GM12875 (cell line): ENCODE measurements around the gene ZNF335.

Experiments
- H3K4me3 ChIP-seq: one replicate; pipeline ENCODE4 v1.5.1; 2011; ENCODE audit warnings: low read depth, low read length, control low read depth
- TF ChIP-seq, protein P1 (sequence below): IDR thresholded peaks from 2 replicates; pipeline ENCODE4 v1.5.1; 2011; ENCODE audit warnings: low read depth, mild to moderate bottlenecking, control low read depth, inconsistent platforms, low read length, moderate library complexity, borderline replicate concordance; ENCODE audit not compliant: insufficient read depth

ZNF335 gene

DNA sequence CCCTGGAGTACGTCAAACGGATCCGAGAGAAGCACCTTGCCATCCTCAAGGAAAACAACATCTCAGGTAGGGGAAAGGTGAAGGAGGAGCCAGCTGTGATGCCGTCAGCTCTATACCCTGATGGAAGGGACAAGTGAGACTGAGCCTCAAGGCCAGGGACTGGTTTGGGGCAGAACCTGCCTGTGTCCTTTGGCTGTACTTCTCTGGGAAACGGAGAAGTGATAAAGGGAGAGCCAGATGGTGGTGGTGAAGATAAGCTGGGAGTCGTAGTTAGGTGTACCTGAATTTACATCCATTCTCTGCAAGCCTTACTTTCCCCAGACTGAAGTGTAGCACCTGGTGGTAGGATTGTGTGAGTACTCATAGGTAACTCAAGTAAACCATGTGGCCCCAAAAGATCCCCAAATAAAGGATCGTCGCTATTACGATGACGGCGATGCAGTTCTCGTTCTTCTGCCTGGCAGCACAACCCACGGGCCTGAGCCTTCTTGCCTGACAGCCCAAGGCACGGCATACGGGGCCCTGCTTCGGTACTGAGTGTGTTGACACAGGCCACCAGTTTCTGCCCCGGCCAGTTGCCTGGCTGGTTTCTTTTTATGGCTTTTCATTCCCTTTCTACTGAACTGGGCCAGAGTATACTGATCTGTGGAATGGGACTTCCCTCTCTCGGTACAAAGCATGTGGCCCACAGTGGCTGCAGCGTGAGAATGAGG is 26.9 kb downstream of the ZNF335 start:
- H3K4me3 ChIP-seq = no peak overlapping the region
- TF ChIP-seq, protein P1, sequence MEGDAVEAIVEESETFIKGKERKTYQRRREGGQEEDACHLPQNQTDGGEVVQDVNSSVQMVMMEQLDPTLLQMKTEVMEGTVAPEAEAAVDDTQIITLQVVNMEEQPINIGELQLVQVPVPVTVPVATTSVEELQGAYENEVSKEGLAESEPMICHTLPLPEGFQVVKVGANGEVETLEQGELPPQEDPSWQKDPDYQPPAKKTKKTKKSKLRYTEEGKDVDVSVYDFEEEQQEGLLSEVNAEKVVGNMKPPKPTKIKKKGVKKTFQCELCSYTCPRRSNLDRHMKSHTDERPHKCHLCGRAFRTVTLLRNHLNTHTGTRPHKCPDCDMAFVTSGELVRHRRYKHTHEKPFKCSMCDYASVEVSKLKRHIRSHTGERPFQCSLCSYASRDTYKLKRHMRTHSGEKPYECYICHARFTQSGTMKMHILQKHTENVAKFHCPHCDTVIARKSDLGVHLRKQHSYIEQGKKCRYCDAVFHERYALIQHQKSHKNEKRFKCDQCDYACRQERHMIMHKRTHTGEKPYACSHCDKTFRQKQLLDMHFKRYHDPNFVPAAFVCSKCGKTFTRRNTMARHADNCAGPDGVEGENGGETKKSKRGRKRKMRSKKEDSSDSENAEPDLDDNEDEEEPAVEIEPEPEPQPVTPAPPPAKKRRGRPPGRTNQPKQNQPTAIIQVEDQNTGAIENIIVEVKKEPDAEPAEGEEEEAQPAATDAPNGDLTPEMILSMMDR = no peak

DNA sequence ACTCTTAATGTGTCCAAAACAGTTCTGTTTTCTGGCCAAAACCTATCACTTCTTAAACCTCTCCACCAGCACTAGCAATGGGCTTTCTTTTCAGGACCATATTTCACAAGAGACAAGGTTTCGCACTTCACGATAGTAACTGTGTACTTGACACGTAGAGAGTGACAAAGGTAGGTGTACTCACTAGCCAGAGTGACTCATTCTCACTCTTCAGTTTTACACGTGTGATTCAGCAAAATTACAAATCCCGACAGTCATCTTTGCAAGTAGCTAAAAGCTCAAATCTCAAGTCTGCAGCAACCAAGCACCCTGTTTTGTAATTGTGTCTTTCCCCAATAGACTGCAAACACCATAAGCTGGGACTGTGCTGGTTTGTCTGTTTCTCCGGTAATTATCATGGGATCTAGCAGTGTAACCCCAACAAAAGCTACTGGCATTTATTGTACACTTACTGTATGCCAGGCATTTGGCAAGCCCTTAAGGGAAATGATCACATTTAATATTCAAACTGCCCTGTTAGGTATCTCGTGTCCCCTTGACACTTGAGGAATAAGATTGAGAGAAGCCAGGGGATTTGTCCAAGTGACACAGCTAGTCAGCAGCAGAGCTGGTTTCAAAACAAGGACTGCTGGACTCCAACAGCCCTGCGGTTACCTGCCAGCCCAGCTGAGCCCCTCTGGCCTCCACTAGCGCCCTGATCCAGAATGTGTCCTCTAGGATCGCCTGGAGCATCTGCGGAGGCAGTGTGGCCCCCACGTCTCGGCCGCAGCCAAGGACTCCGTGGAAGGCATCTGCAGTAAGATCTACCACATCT is 27.6 kb downstream of the ZNF335 start:
- TF ChIP-seq, protein P1 = no peak
- no peak overlapping the region for H3K4me3 ChIP-seq

DNA sequence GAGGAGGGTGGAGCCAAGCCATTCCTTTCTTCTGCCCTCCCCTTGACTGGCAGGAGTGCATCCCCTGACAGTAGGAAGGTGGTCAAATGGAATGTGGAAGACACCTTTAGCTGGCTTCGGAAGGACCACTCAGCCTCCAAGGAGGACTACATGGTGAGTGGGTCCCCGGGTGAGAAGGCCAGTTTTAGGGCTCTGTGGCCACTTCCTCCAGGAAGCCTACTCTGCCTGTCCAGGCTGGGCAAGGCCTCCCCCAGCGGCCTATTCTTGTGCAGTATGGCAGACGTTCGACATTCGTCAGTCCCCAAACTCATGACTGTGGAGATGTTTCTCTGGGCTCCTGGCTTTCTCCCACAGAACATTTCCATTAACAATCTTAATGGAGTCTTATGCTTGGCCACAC is 28.4 kb downstream of the ZNF335 start:
- H3K4me3 ChIP-seq = no peak overlapping the region
- TF ChIP-seq, protein P1 = no peak

DNA sequence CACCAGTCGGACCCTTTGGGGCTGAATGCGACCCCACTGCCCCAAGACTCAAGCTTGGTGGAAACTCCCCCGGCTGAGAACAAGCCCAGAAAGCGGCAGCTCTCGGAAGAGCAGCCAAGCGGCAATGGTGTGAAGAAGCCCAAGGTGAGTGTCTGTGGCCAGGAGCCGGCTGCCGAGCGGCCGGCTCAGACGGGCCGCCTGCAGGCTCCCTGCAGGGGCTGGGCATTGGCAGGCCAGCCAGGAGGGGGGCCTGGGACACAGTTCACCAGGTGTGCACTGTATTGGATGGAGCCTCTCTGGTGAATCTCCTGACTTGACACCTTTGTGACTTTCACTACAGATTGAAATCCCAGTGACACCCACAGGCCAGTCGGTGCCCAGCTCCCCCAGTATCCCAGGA is 31.5 kb downstream of the ZNF335 start:
- H3K4me3 ChIP-seq = no peak overlapping the region
- TF ChIP-seq, protein P1 = no peak

DNA sequence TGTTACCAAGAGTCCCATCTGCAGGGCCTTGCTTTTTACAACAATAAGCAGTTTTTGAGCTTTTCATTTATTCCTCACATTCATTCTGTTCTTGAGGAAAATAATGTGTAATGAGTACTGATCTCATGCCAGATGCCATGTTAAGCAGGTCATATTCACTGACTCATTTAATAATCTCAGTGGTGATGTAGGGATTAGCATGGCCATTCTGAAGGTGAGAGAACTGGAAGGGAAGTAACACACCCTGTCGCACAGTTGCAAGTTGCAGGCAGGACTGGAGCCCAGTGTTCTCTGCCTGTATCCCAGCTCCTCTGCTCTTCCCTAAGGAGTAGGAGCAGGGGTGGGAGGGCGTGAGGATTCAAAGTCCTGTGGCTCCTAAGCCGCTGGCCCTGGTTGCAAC is 31.9 kb downstream of the ZNF335 start:
- TF ChIP-seq, protein P1 = no peak
- H3K4me3 ChIP-seq = no peak overlapping the region

DNA sequence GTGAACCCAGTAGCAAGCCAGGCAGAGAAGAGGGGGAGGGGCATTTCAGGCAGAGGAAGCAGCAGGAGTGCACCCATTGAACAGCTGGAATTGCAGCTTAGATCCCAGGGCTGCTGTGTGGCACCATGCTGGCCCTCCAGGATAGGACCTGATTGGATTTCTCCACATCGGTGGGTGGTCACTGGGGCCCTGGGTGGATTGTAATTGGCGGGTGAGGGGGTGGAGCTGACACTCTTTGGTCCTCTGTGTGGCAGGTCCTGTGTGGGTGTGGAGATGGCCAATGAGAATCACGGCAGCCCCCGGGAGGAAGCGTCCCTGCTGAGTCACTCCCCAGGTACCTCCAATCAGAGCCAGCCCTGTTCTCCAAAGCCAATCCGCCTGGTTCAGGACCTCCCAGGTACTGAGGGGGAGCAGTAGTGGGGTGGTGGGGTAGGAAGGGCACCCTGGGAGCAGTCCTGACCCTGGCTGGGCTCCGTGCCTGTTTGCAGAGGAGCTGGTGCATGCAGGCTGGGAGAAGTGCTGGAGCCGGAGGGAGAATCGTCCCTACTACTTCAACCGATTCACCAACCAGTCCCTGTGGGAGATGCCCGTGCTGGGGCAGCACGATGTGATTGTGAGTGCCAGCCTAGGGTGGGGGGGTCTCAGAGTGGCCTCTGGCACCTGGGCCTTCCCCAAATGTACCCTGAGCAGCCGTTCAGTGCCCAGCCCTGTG is 33.1 kb downstream of the ZNF335 start:
- TF ChIP-seq, protein P1 = no peak
- H3K4me3 ChIP-seq = no peak overlapping the region
